Esophagus squamous epithelium (tissue), 4 donors: Measurements from ENCODE around the gene PPHLN1.

ENCODE experiments used
- POLR2A ChIP-seq, 4 donors: fragments of 450-650 bp; IDR thresholded peaks; one replicate each; pipeline ENCODE4 v1.6.1; 2017; ENCODE audit warnings: antibody characterized with exemption in 4 of 4, mild to moderate bottlenecking in 4 of 4, moderate library complexity in 3 of 4
- TF ChIP-seq, protein P1 (sequence below), 6 experiments: fragments of 450-650 bp in 4 of 6; fragments of 200-600 bp in 2 of 6; sonication (generic) in 2 of 6; IDR thresholded peaks; one replicate each; pipeline ENCODE4 v1.5.1; 2016 to 2019; ENCODE audit warnings: antibody characterized with exemption in 6 of 6, mild to moderate bottlenecking in 4 of 6, moderate library complexity in 4 of 6

GRCh38 chr12:42468341-42468821 lies 142.4 kb downstream of the PPHLN1 start:
- TF ChIP-seq, protein P1, sequence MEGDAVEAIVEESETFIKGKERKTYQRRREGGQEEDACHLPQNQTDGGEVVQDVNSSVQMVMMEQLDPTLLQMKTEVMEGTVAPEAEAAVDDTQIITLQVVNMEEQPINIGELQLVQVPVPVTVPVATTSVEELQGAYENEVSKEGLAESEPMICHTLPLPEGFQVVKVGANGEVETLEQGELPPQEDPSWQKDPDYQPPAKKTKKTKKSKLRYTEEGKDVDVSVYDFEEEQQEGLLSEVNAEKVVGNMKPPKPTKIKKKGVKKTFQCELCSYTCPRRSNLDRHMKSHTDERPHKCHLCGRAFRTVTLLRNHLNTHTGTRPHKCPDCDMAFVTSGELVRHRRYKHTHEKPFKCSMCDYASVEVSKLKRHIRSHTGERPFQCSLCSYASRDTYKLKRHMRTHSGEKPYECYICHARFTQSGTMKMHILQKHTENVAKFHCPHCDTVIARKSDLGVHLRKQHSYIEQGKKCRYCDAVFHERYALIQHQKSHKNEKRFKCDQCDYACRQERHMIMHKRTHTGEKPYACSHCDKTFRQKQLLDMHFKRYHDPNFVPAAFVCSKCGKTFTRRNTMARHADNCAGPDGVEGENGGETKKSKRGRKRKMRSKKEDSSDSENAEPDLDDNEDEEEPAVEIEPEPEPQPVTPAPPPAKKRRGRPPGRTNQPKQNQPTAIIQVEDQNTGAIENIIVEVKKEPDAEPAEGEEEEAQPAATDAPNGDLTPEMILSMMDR (IDR thresholded peaks at IDR 0.05): no peak
- no peak for TF ChIP-seq POLR2A (IDR thresholded peaks at IDR 0.05)
